GM23338 (cell line): ENCODE data around the gene RFX2. TPM values are rescaled to one million over a fixed set of nuclear protein-coding genes. Genes with fewer than 3 reads are reported as not detected.

Experiments
- ATAC-seq: fragments of 200-7000 bp; cut with Tn5 transposase; 3 replicates; pipeline ENCODE4 v1.9.1; 2020
- DNase-seq: peaks from one replicate; pipeline ENCODE4 v3.0.0-alpha.2; 2015; ENCODE audit warnings: low spot score
- H2AFZ ChIP-seq: fragments of 200-600 bp; sonication (generic); 2 replicates; pipeline ENCODE4 v1.8.0; 2016; ENCODE audit warnings: antibody characterized with exemption, mild to moderate bottlenecking, moderate library complexity
- H3F3A ChIP-seq: fragments of 200-600 bp; sonication (generic); replicated peaks from 2 replicates; pipeline ENCODE4 v1.8.0; 2017; ENCODE audit warnings: antibody characterized with exemption, mixed run types, low read depth
- H3K27ac ChIP-seq: fragments of 200-600 bp; sonication (generic); 2 replicates; pipeline ENCODE4 v1.6.1; 2016; ENCODE audit warnings: low read depth
- H3K27me3 ChIP-seq: fragments of 200-600 bp; sonication (generic); 2 replicates; pipeline ENCODE4 v1.8.0; 2016; ENCODE audit warnings: mild to moderate bottlenecking, mixed run types, moderate library complexity; ENCODE audit not compliant: insufficient read depth
- H3K36me3 ChIP-seq: fragments of 200-600 bp; sonication (generic); 2 replicates; pipeline ENCODE4 v1.8.0; 2016; ENCODE audit warnings: mild to moderate bottlenecking; ENCODE audit not compliant: insufficient read depth
- H3K4me1 ChIP-seq: fragments of 200-600 bp; sonication (generic); 2 replicates; pipeline ENCODE4 v1.8.0; 2016; ENCODE audit warnings: mild to moderate bottlenecking, moderate library complexity; ENCODE audit not compliant: insufficient read depth
- H3K4me2 ChIP-seq: fragments of 200-600 bp; sonication (generic); 2 replicates; pipeline ENCODE4 v1.7.1; 2017; ENCODE audit warnings: mixed run types
- H3K4me3 ChIP-seq: fragments of 200-600 bp; sonication (generic); 2 replicates; pipeline ENCODE4 v1.6.1; 2016; ENCODE audit warnings: mixed run types
- H3K79me2 ChIP-seq: fragments of 200-600 bp; sonication (generic); replicated peaks from 2 replicates; pipeline ENCODE4 v1.8.0; 2017; ENCODE audit warnings: mild to moderate bottlenecking; ENCODE audit not compliant: insufficient read depth
- H3K9me2 ChIP-seq: fragments of 200-600 bp; sonication (generic); 2 replicates; pipeline ENCODE4 v1.8.0; 2017; ENCODE audit not compliant: insufficient read depth
- H4K20me1 ChIP-seq: fragments of 200-600 bp; sonication (generic); replicated peaks from 2 replicates; pipeline ENCODE4 v1.8.0; 2017; ENCODE audit warnings: mild to moderate bottlenecking; ENCODE audit not compliant: insufficient read depth
- H3K27ac Mint-ChIP-seq: 2 replicates; pipeline ENCODE4 v1.8.0; 2020; ENCODE audit warnings: inconsistent platforms, mild to moderate bottlenecking, moderate library complexity, mixed read lengths
- H3K27me3 Mint-ChIP-seq: 3 replicates; pipeline ENCODE4 v1.8.0; 2022; ENCODE audit warnings: low read depth, mild to moderate bottlenecking, moderate library complexity, mixed read lengths, inconsistent platforms; ENCODE audit not compliant: insufficient read depth, poor library complexity
- H3K36me3 Mint-ChIP-seq: 3 replicates; pipeline ENCODE4 v1.8.0; 2021; ENCODE audit warnings: low read depth, mild to moderate bottlenecking, inconsistent platforms, moderate library complexity, mixed read lengths
- H3K4me1 Mint-ChIP-seq: 3 replicates; pipeline ENCODE4 v1.8.0; 2020; ENCODE audit warnings: mild to moderate bottlenecking, inconsistent platforms, mixed read lengths
- H3K4me3 Mint-ChIP-seq: 3 replicates; pipeline ENCODE4 v1.8.0; 2021; ENCODE audit warnings: moderate library complexity, mild to moderate bottlenecking, inconsistent platforms, mixed read lengths
- H3K9me3 Mint-ChIP-seq: 3 replicates; pipeline ENCODE4 v1.8.0; 2020; ENCODE audit warnings: moderate library complexity, mild to moderate bottlenecking, inconsistent platforms, mixed read lengths
- EZH2 ChIP-seq: fragments of 200-600 bp; sonication (generic); IDR thresholded peaks from one replicate; pipeline ENCODE4 v1.8.0; 2017; ENCODE audit warnings: antibody characterized with exemption, mild to moderate bottlenecking, low read depth; ENCODE audit not compliant: unreplicated experiment
- NANOG ChIP-seq: IDR thresholded peaks from 2 replicates; pipeline ENCODE4 v1.6.1; 2016; ENCODE audit warnings: antibody characterized with exemption, borderline replicate concordance
- STAT1 ChIP-seq: IDR thresholded peaks from one replicate; pipeline ENCODE4 v1.6.1; 2016; ENCODE audit warnings: antibody characterized with exemption; ENCODE audit not compliant: unreplicated experiment
- ZNF331 ChIP-seq: fragments of 250-450 bp; sonication (Bioruptor Pico); IDR thresholded peaks from 2 replicates; pipeline ENCODE4 v1.5.0; 2020; ENCODE audit warnings: low read depth, mild to moderate bottlenecking, moderate library complexity
- polyA plus RNA-seq: library from polyadenylated mRNA; unstranded; fragments of >200 nt; fragmentation: Nextera tagmentation; extraction: Ambion mirVana; gene quantifications from 2 replicates; pipeline ENCODE4 v1.2.1, GENCODE V29; 2016
- total RNA-seq: library from RNA; depleted of rRNA; stranded (reverse); fragments of >200 nt; shearing (Covaris generic); gene quantifications from 2 replicates; pipeline ENCODE4 v1.2.3, GENCODE V29; 2014
- TF ChIP-seq, protein P1 (sequence below): fragments of 250-450 bp; sonication (Bioruptor Pico); IDR thresholded peaks from 2 replicates; pipeline ENCODE4 v1.5.0; 2020; ENCODE audit warnings: mild to moderate bottlenecking, moderate library complexity
- TF ChIP-seq, protein P2 (sequence below), 2 experiments: fragments of 200-600 bp in 1 of 2; sonication (generic) in 1 of 2; conservative IDR thresholded peaks; 2 replicates each; pipeline versions ENCODE4 v1.5.1 to v1.6.1; 2016 to 2017; ENCODE audit warnings: antibody characterized with exemption in 2 of 2, low read depth in 2 of 2, mild to moderate bottlenecking in 2 of 2, moderate library complexity in 1 of 2
- TF ChIP-seq, protein P3 (sequence below): IDR thresholded peaks from one replicate; pipeline ENCODE4 v1.6.1; 2018; ENCODE audit warnings: antibody characterized with exemption; ENCODE audit not compliant: unreplicated experiment

RFX2 gene
- total and polyA plus RNA-seq, 2 experiments from 2014 or later: 4.6 to 13.0 TPM

DNA sequence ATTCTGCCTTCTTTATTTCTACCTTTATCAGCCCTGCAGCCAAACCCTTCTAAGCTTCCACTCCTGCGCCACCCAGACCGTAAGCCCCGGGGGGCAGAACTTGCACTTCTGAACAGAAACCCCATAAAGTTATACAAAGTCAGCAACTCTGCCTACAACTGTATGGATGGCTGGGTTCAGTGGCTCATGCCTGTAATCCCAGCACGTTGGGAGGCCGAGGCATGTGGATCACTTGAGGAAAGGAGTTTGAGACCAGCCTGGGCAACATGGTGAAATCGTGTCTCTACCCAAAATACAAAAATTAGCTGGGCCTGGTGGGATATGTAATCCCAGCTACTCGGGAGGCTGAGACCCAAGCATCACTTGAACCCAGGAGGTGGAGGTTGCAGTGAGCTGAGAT lies 142.7 kb downstream of the RFX2 start (continued):
- TF ChIP-seq, protein P1, sequence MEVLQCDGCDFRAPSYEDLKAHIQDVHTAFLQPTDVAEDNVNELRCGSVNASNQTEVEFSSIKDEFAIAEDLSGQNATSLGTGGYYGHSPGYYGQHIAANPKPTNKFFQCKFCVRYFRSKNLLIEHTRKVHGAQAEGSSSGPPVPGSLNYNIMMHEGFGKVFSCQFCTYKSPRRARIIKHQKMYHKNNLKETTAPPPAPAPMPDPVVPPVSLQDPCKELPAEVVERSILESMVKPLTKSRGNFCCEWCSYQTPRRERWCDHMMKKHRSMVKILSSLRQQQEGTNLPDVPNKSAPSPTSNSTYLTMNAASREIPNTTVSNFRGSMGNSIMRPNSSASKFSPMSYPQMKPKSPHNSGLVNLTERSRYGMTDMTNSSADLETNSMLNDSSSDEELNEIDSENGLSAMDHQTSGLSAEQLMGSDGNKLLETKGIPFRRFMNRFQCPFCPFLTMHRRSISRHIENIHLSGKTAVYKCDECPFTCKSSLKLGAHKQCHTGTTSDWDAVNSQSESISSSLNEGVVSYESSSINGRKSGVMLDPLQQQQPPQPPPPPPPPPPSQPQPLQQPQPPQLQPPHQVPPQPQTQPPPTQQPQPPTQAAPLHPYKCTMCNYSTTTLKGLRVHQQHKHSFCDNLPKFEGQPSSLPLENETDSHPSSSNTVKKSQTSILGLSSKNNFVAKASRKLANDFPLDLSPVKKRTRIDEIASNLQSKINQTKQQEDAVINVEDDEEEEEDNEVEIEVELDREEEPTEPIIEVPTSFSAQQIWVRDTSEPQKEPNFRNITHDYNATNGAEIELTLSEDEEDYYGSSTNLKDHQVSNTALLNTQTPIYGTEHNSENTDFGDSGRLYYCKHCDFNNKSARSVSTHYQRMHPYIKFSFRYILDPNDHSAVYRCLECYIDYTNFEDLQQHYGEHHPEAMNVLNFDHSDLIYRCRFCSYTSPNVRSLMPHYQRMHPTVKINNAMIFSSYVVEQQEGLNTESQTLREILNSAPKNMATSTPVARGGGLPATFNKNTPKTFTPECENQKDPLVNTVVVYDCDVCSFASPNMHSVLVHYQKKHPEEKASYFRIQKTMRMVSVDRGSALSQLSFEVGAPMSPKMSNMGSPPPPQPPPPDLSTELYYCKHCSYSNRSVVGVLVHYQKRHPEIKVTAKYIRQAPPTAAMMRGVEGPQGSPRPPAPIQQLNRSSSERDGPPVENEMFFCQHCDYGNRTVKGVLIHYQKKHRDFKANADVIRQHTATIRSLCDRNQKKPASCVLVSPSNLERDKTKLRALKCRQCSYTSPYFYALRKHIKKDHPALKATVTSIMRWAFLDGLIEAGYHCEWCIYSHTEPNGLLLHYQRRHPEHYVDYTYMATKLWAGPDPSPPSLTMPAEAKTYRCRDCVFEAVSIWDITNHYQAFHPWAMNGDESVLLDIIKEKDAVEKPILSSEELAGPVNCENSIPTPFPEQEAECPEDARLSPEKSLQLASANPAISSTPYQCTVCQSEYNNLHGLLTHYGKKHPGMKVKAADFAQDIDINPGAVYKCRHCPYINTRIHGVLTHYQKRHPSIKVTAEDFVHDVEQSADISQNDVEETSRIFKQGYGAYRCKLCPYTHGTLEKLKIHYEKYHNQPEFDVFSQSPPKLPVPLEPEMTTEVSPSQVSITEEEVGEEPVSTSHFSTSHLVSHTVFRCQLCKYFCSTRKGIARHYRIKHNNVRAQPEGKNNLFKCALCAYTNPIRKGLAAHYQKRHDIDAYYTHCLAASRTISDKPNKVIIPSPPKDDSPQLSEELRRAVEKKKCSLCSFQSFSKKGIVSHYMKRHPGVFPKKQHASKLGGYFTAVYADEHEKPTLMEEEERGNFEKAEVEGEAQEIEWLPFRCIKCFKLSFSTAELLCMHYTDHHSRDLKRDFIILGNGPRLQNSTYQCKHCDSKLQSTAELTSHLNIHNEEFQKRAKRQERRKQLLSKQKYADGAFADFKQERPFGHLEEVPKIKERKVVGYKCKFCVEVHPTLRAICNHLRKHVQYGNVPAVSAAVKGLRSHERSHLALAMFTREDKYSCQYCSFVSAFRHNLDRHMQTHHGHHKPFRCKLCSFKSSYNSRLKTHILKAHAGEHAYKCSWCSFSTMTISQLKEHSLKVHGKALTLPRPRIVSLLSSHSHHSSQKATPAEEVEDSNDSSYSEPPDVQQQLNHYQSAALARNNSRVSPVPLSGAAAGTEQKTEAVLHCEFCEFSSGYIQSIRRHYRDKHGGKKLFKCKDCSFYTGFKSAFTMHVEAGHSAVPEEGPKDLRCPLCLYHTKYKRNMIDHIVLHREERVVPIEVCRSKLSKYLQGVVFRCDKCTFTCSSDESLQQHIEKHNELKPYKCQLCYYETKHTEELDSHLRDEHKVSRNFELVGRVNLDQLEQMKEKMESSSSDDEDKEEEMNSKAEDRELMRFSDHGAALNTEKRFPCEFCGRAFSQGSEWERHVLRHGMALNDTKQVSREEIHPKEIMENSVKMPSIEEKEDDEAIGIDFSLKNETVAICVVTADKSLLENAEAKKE (CRISPR knock-in tag): no peak
- TF ChIP-seq NANOG (no peak), EZH2 (no peak)

DNA sequence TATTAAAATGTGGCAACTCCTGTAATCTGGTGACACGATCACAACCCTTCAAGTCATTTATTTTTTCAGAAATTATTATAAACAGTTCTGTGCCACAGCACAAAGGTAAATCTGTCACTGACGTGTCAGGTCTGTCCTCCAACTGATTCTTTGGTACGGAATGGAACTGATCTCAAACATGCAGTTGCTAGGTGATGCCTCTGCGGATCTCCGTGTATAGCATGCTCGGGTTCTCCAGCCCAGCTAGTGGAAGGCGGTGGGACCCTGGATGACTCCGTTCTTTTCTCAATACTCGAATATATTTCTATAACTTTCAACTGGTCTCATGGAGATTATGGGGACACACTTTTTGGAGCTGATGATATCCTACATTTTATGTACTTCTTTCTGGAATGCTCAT lies 143.4 kb downstream of the RFX2 start:
- DNase-seq (no peak), ATAC-seq (no peak)
- peaks cover 7% of the 10 kb centered on the region for H3K27me3 Mint-ChIP-seq
- H3K4me3 Mint-ChIP-seq: no peak overlapping the region
- H3K4me1 Mint-ChIP-seq: peaks cover 61% of the 10 kb centered on the region
- peaks cover 25% of the 10 kb centered on the region for H3K4me1 ChIP-seq
- no peaks in the 10 kb centered on the region for H3K36me3 ChIP-seq
- H3F3A ChIP-seq: peaks cover 14% of the 10 kb centered on the region; the same call in 1 of the 2 replicates
- peaks cover under 1% of the 10 kb centered on the region; the same call in 1 of the 3 replicates for H3K36me3 Mint-ChIP-seq
- no peak overlapping the region for H3K4me3 ChIP-seq
- no peaks in the 10 kb centered on the region for H3K9me2 ChIP-seq
- no peaks in the 10 kb centered on the region for H3K9me3 Mint-ChIP-seq
- H3K27ac ChIP-seq: no peak overlapping the region
- H3K79me2 ChIP-seq: peaks cover 92% of the 10 kb centered on the region
- H4K20me1 ChIP-seq: peaks cover 76% of the 10 kb centered on the region
- no peak overlapping the region for H3K27ac Mint-ChIP-seq
- no peak overlapping the region for H2AFZ ChIP-seq
- TF ChIP-seq, protein P2, sequence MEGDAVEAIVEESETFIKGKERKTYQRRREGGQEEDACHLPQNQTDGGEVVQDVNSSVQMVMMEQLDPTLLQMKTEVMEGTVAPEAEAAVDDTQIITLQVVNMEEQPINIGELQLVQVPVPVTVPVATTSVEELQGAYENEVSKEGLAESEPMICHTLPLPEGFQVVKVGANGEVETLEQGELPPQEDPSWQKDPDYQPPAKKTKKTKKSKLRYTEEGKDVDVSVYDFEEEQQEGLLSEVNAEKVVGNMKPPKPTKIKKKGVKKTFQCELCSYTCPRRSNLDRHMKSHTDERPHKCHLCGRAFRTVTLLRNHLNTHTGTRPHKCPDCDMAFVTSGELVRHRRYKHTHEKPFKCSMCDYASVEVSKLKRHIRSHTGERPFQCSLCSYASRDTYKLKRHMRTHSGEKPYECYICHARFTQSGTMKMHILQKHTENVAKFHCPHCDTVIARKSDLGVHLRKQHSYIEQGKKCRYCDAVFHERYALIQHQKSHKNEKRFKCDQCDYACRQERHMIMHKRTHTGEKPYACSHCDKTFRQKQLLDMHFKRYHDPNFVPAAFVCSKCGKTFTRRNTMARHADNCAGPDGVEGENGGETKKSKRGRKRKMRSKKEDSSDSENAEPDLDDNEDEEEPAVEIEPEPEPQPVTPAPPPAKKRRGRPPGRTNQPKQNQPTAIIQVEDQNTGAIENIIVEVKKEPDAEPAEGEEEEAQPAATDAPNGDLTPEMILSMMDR (conservative IDR thresholded peaks at IDR 0.05; ENCODE audit: low read depth in 2 of 2): no peak
- no peak for TF ChIP-seq ZNF331 (CRISPR knock-in tag)
- TF ChIP-seq, protein P3, sequence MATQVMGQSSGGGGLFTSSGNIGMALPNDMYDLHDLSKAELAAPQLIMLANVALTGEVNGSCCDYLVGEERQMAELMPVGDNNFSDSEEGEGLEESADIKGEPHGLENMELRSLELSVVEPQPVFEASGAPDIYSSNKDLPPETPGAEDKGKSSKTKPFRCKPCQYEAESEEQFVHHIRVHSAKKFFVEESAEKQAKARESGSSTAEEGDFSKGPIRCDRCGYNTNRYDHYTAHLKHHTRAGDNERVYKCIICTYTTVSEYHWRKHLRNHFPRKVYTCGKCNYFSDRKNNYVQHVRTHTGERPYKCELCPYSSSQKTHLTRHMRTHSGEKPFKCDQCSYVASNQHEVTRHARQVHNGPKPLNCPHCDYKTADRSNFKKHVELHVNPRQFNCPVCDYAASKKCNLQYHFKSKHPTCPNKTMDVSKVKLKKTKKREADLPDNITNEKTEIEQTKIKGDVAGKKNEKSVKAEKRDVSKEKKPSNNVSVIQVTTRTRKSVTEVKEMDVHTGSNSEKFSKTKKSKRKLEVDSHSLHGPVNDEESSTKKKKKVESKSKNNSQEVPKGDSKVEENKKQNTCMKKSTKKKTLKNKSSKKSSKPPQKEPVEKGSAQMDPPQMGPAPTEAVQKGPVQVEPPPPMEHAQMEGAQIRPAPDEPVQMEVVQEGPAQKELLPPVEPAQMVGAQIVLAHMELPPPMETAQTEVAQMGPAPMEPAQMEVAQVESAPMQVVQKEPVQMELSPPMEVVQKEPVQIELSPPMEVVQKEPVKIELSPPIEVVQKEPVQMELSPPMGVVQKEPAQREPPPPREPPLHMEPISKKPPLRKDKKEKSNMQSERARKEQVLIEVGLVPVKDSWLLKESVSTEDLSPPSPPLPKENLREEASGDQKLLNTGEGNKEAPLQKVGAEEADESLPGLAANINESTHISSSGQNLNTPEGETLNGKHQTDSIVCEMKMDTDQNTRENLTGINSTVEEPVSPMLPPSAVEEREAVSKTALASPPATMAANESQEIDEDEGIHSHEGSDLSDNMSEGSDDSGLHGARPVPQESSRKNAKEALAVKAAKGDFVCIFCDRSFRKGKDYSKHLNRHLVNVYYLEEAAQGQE: no peak
- no peak for TF ChIP-seq STAT1
- no peaks in the 10 kb centered on the region for H3K27me3 ChIP-seq
- H3K4me2 ChIP-seq: no peak overlapping the region
